ENCODE results near the gene ACMSD.

DNA sequence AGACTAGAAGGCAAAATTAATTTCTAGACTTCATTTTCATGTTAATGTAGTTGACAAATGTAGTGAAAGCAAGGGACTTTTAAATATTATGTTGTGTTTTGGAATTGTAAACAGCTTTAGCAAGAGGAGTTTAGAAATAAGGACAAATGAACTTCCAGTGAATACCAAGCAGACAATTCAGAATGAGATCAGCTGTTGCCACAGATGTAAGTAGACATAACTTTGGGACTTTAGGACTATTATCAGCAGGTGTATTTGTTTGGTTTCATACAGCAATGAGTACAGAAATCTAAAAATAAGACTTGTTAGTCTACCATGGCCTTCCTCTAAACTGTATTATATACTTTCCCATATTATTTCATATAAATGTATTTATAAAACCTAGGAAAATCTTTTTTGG, 46.0 kb downstream of the ACMSD start:
- TF ChIP-seq, protein P1, sequence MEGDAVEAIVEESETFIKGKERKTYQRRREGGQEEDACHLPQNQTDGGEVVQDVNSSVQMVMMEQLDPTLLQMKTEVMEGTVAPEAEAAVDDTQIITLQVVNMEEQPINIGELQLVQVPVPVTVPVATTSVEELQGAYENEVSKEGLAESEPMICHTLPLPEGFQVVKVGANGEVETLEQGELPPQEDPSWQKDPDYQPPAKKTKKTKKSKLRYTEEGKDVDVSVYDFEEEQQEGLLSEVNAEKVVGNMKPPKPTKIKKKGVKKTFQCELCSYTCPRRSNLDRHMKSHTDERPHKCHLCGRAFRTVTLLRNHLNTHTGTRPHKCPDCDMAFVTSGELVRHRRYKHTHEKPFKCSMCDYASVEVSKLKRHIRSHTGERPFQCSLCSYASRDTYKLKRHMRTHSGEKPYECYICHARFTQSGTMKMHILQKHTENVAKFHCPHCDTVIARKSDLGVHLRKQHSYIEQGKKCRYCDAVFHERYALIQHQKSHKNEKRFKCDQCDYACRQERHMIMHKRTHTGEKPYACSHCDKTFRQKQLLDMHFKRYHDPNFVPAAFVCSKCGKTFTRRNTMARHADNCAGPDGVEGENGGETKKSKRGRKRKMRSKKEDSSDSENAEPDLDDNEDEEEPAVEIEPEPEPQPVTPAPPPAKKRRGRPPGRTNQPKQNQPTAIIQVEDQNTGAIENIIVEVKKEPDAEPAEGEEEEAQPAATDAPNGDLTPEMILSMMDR (IDR thresholded peaks at IDR 0.05): no peak
- TF ChIP-seq POLR2A (IDR thresholded peaks at IDR 0.05): no peak

Data from adrenal gland (tissue), 5 donors.